H1 (cell line): ENCODE results near the gene SYT14. TPM values are rescaled to one million over a fixed set of nuclear protein-coding genes. Genes with fewer than 3 reads are reported as not detected.

Experiments
- CTCF ChIA-PET: fragments of 300-600 bp; sonication (Branson Sonifier 250); formaldehyde crosslinking; loops from one replicate; lab custom pipeline; 2021; ENCODE audit not compliant: partially characterized antibody; lab: Charles Lee
- POLR2A ChIA-PET: fragments of 300-600 bp; sonication (Branson Sonifier 250); formaldehyde crosslinking; loops from one replicate; lab custom pipeline; 2021; ENCODE audit warnings: inconsistent platforms; ENCODE audit not compliant: partially characterized antibody; lab: Charles Lee
- DNase-seq, 2 experiments: peaks; one replicate each; pipeline versions ENCODE4 v3.0.0 to v3.0.0-alpha.2; 2010 to 2022; ENCODE audit warnings: low spot score in 2 of 2, low read depth in 1 of 2, mixed read lengths in 1 of 2
- FAIRE-seq: peaks from 2 replicates; lab custom pipeline; 2011; peaks lifted over from hg19 to GRCh38; lab: Jason Lieb, UNC
- H2AFZ ChIP-seq: 2 replicates; pipeline ENCODE4 v1.8.1; 2012; ENCODE audit warnings: low read length, inconsistent platforms
- H2AK5ac ChIP-seq: 2 replicates; pipeline ENCODE4 v1.6.1; 2013; ENCODE audit warnings: low read depth, low read length
- H2BK120ac ChIP-seq: replicated peaks from 2 replicates; pipeline ENCODE3; 2013; ENCODE audit warnings: low read depth, low read length, inconsistent platforms
- H2BK12ac ChIP-seq: 2 replicates; pipeline ENCODE4 v1.6.1; 2013; ENCODE audit warnings: low read depth, low read length
- H2BK15ac ChIP-seq: 2 replicates; pipeline ENCODE4 v1.6.1; 2013; ENCODE audit warnings: low read length
- H2BK20ac ChIP-seq: 2 replicates; pipeline ENCODE4 v1.6.1; 2013; ENCODE audit warnings: low read length
- H2BK5ac ChIP-seq: 2 replicates; pipeline ENCODE4 v1.6.1; 2013; ENCODE audit warnings: low read depth, low read length
- H3K14ac ChIP-seq: 2 replicates; pipeline ENCODE4 v1.6.1; 2013; ENCODE audit warnings: inconsistent platforms; ENCODE audit not compliant: insufficient read length
- H3K18ac ChIP-seq: 2 replicates; pipeline ENCODE4 v1.6.1; 2013; ENCODE audit warnings: low read length; ENCODE audit errors: extremely low read depth
- H3K23ac ChIP-seq: 2 replicates; pipeline ENCODE4 v1.6.1; 2013; ENCODE audit warnings: inconsistent platforms; ENCODE audit not compliant: insufficient read length
- H3K23me2 ChIP-seq: 2 replicates; pipeline ENCODE4 v1.6.1; 2013; ENCODE audit warnings: low read depth, low read length
- H3K27ac ChIP-seq: 2 replicates; pipeline ENCODE4 v1.6.1; 2011; ENCODE audit warnings: low read depth, low read length, inconsistent platforms
- H3K27me3 ChIP-seq, 4 experiments: replicated peaks in 1 of 4; 1 replicate in 1 of 4; 2 replicates in 3 of 4; pipeline versions ENCODE4 v1.6.1 to v1.8.1; 2011 to 2013; ENCODE audit warnings: low read length in 3 of 4, mild to moderate bottlenecking in 3 of 4, inconsistent platforms in 2 of 4, mixed read lengths in 2 of 4, moderate library complexity in 1 of 4; ENCODE audit not compliant: control insufficient read depth in 3 of 4, insufficient read depth in 3 of 4; ENCODE audit errors: extremely low read depth in 1 of 4
- H3K36me3 ChIP-seq, 4 experiments: 2 replicates each; pipeline versions ENCODE4 v1.6.1 to v1.8.1; 2011 to 2013; ENCODE audit warnings: mild to moderate bottlenecking in 4 of 4, low read length in 3 of 4, moderate library complexity in 2 of 4, control low read depth in 1 of 4, inconsistent platforms in 1 of 4; ENCODE audit not compliant: insufficient read depth in 4 of 4, control insufficient read depth in 2 of 4
- H3K4ac ChIP-seq: replicated peaks from 2 replicates; pipeline ENCODE3; 2013; ENCODE audit warnings: low read length, low read depth, mixed read lengths, inconsistent platforms; ENCODE audit not compliant: insufficient read length
- H3K4me1 ChIP-seq, 4 experiments: replicated peaks in 1 of 4; 1 replicate in 1 of 4; 2 replicates in 3 of 4; pipeline versions ENCODE4 v1.6.1 to v1.8.1; 2011 to 2013; ENCODE audit warnings: low read length in 3 of 4, inconsistent platforms in 2 of 4, mixed read lengths in 1 of 4; ENCODE audit not compliant: insufficient read depth in 4 of 4, control insufficient read depth in 3 of 4
- H3K4me2 ChIP-seq, 2 experiments: 2 replicates each; pipeline versions ENCODE4 v1.6.1 to v1.8.1; 2011 to 2013; ENCODE audit warnings: low read depth in 2 of 2, low read length in 2 of 2, control low read depth in 1 of 2, inconsistent platforms in 1 of 2, mild to moderate bottlenecking in 1 of 2; ENCODE audit not compliant: insufficient read depth in 1 of 2
- H3K4me3 ChIP-seq, 4 experiments: fragments of 200-600, 300-600 bp in 1 of 4; sonication (generic), shearing (Covaris generic), sonication (Bioruptor Twin) in 1 of 4; 2 replicates each; pipeline versions ENCODE4 v1.5.1 to v1.8.1; 2011 to 2016; ENCODE audit warnings: low read length in 4 of 4, low read depth in 3 of 4, control low read depth in 2 of 4, inconsistent platforms in 2 of 4, mild to moderate bottlenecking in 2 of 4, mixed read lengths in 1 of 4, moderate library complexity in 1 of 4; ENCODE audit not compliant: insufficient read depth in 2 of 4; ENCODE audit errors: extremely low read depth in 1 of 4
- H3K56ac ChIP-seq: replicated peaks from 2 replicates; pipeline ENCODE3; 2013; ENCODE audit warnings: low read depth, mild to moderate bottlenecking, mixed read lengths, low read length, inconsistent platforms; ENCODE audit not compliant: insufficient read length
- H3K79me1 ChIP-seq: 2 replicates; pipeline ENCODE4 v1.6.1; 2013; ENCODE audit warnings: low read depth, low read length, control low read depth
- H3K79me2 ChIP-seq, 2 experiments: 2 replicates each; pipeline versions ENCODE4 v1.6.1 to v1.8.1; 2012 to 2013; ENCODE audit warnings: low read length in 2 of 2, mild to moderate bottlenecking in 2 of 2, inconsistent platforms in 1 of 2; ENCODE audit not compliant: insufficient read depth in 2 of 2, control insufficient read depth in 1 of 2
- H3K9ac ChIP-seq, 4 experiments: replicated peaks in 1 of 4; 1 replicate in 1 of 4; 2 replicates in 3 of 4; pipeline versions ENCODE4 v1.6.1 to v1.8.1; 2011 to 2013; ENCODE audit warnings: low read depth in 3 of 4, low read length in 3 of 4, control low read depth in 2 of 4, mild to moderate bottlenecking in 2 of 4, moderate library complexity in 2 of 4, inconsistent platforms in 1 of 4; ENCODE audit errors: extremely low read depth in 1 of 4
- H3K9me3 ChIP-seq, 2 experiments: 2 replicates each; pipeline versions ENCODE4 v1.6.1 to v1.8.1; 2012 to 2013; ENCODE audit warnings: mild to moderate bottlenecking in 2 of 2, moderate library complexity in 2 of 2, control low read depth in 1 of 2, inconsistent platforms in 1 of 2, low read depth in 1 of 2, low read length in 1 of 2, mixed read lengths in 1 of 2; ENCODE audit not compliant: insufficient read depth in 2 of 2
- H4K20me1 ChIP-seq, 2 experiments: replicated peaks in 1 of 2; 2 replicates each; pipeline versions ENCODE3 to v1.8.1; 2011 to 2013; ENCODE audit warnings: inconsistent platforms in 2 of 2, low read length in 2 of 2, mild to moderate bottlenecking in 1 of 2; ENCODE audit not compliant: insufficient read depth in 2 of 2, control insufficient read depth in 1 of 2
- H4K5ac ChIP-seq: 2 replicates; pipeline ENCODE4 v1.6.1; 2013; ENCODE audit warnings: low read length, low read depth, mixed read lengths, inconsistent platforms; ENCODE audit not compliant: insufficient read length
- H4K8ac ChIP-seq: 2 replicates; pipeline ENCODE4 v1.8.0; 2013; ENCODE audit warnings: mild to moderate bottlenecking, moderate library complexity, low read length, inconsistent platforms; ENCODE audit not compliant: insufficient read depth; ENCODE audit errors: extremely low read depth
- H4K91ac ChIP-seq: replicated peaks from 2 replicates; pipeline ENCODE3; 2013; ENCODE audit warnings: low read length, mixed read lengths, inconsistent platforms; ENCODE audit not compliant: insufficient read length
- BRCA1 ChIP-seq: IDR thresholded peaks from 2 replicates; pipeline ENCODE4 v1.6.1; 2012; ENCODE audit warnings: low read depth, low read length, improper control_type of control experiment
- CBX8 ChIP-seq: fragments of 300-800, 300-1000 bp; sonication (generic); IDR thresholded peaks from 2 replicates; pipeline ENCODE4 v1.7.1; 2016; ENCODE audit warnings: low read depth, low read length, borderline replicate concordance
- CREB1 ChIP-seq: IDR thresholded peaks from 2 replicates; pipeline ENCODE4 v1.6.1; 2012; ENCODE audit warnings: inconsistent platforms
- CTBP2 ChIP-seq: IDR thresholded peaks from 2 replicates; pipeline ENCODE4 v1.7.0; 2011; ENCODE audit warnings: borderline replicate concordance, mild to moderate bottlenecking, moderate library complexity, mixed read lengths, low read length; ENCODE audit not compliant: insufficient read depth, insufficient read length
- EGR1 ChIP-seq: IDR thresholded peaks from 2 replicates; pipeline ENCODE4 v1.6.1; 2011; ENCODE audit warnings: low read depth, low read length, borderline replicate concordance
- JUND ChIP-seq: IDR thresholded peaks from 2 replicates; pipeline ENCODE4 v1.6.1; 2011; ENCODE audit warnings: mild to moderate bottlenecking, improper control_type of control experiment, low read length
- KDM5A ChIP-seq: fragments of 200-600 bp; IDR thresholded peaks from 2 replicates; pipeline ENCODE4 v1.7.1; 2012; ENCODE audit warnings: mild to moderate bottlenecking, low read length, inconsistent platforms, mixed read lengths
- NRF1 ChIP-seq: IDR thresholded peaks from 2 replicates; pipeline ENCODE4 v1.6.1; 2011; ENCODE audit warnings: mild to moderate bottlenecking, low read depth, low read length, improper control_type of control experiment
- RBBP5 ChIP-seq: IDR thresholded peaks from 2 replicates; pipeline ENCODE4 v1.7.1; 2012; ENCODE audit warnings: low read depth, mild to moderate bottlenecking, inconsistent platforms, low read length, moderate library complexity, borderline replicate concordance
- RXRA ChIP-seq: IDR thresholded peaks from 2 replicates; pipeline ENCODE4 v1.6.1; 2011; ENCODE audit warnings: low read depth, mild to moderate bottlenecking, low read length, moderate library complexity; ENCODE audit not compliant: insufficient read depth
- SAP30 ChIP-seq: fragments of 300-600 bp; sonication (generic); IDR thresholded peaks from 2 replicates; pipeline ENCODE4 v1.7.1; 2012; ENCODE audit warnings: low read length, moderate library complexity, mild to moderate bottlenecking, inconsistent platforms; ENCODE audit not compliant: insufficient read depth, insufficient replicate concordance
- SIN3A ChIP-seq, 2 experiments: IDR thresholded peaks in 1 of 2; conservative IDR thresholded peaks in 1 of 2; 2 replicates each; pipeline ENCODE4 v1.6.1; 2011 to 2012; ENCODE audit warnings: low read length in 2 of 2, improper control_type of control experiment in 1 of 2, low read depth in 1 of 2, mild to moderate bottlenecking in 1 of 2
- SUZ12 ChIP-seq: fragments of 200-600 bp; sonication (generic); IDR thresholded peaks from 2 replicates; pipeline ENCODE4 v1.6.1; 2012; ENCODE audit warnings: mild to moderate bottlenecking, inconsistent platforms, low read length, moderate library complexity, mixed read lengths
- TAF7 ChIP-seq: optimal IDR thresholded peaks from 2 replicates; pipeline ENCODE3; 2011; ENCODE audit warnings: low read depth, mild to moderate bottlenecking, inconsistent platforms, low read length, moderate library complexity, borderline replicate concordance
- TEAD4 ChIP-seq: IDR thresholded peaks from 2 replicates; pipeline ENCODE4 v1.6.1; 2012; ENCODE audit warnings: low read depth, low read length, inconsistent platforms, mixed read lengths
- WGBS, 2 experiments: shearing (Covaris generic) in 1 of 2; methylation state at CpG; one replicate each; pipeline versions ENCODE4 v1.1.6 to v1.1.7; 2013 to 2015; ENCODE audit warnings: low lambda C conversion rate in 2 of 2, mixed read lengths in 2 of 2, inconsistent platforms in 1 of 2, low coverage in 1 of 2, missing lambda C conversion rate in 1 of 2; ENCODE audit not compliant: insufficient replicate concordance in 2 of 2, insufficient coverage in 1 of 2, insufficient read length in 1 of 2; ENCODE audit errors: extremely low coverage in 1 of 2, missing lambda C conversion rate in 1 of 2; 5-methylcytosine and 5-hydroxymethylcytosine counted together
- polyA plus RNA-seq, 7 experiments: library from polyadenylated mRNA; depleted of rRNA in 3 of 7; stranded (reverse) in 5 of 7; unstranded in 2 of 7; fragments of >200 nt in 5 of 7; fragments of 200-250 nt in 2 of 7; gene quantifications; 1 replicate in 5 of 7; 2 replicates in 1 of 7; 4 replicates in 1 of 7; pipeline versions ENCODE4 v1.2.1 to v1.2.3, GENCODE V29; 2011 to 2013; ENCODE audit warnings: missing spikeins in 2 of 7, mixed read lengths in 2 of 7
- total RNA-seq: library from RNA; stranded (reverse); fragmentation: NEBNext Ultra II Directional; extraction: Animal tissue kit (Norgen Biotek cat#: 25700); gene quantifications from 2 replicates; pipeline ENCODE4 v1.2.1, GENCODE V29; 2021

Gene SYT14
- total and polyA plus RNA-seq, 2 of the 8 experiments (the other 6 are each of a cell fraction or from before 2014, with no cell fraction given): 2.3 to 18.4 TPM

GRCh38 chr1:210093461-210093860 lies 155.4 kb downstream of the SYT14 start:
- H4K5ac ChIP-seq: no peak overlapping the region
- no peak for FAIRE-seq
- no peaks in the 10 kb centered on the region for H3K23me2 ChIP-seq
- TF ChIP-seq SAP30 (no peak), SIN3A (conservative IDR thresholded peaks at IDR 0.05 in 1 of 2, IDR thresholded peaks at IDR 0.05 in 1 of 2; ENCODE audit: low read depth in 1 of 2, low read length in 2 of 2) (no peak), BRCA1 (no peak), EGR1 (no peak), RBBP5 (no peak), NRF1 (no peak), RXRA (no peak), KDM5A (no peak), CTBP2 (no peak), JUND (no peak), SUZ12 (no peak), CBX8 (no peak), CREB1 (no peak), TEAD4 (no peak), TAF7 (no peak)

More at GRCh38 chr1:210093461-210093860, 155.4 kb downstream of the SYT14 start:
- Histone ChIP-seq H3K36me3 (no peaks in the 10 kb centered on the region; a peak in 1 of 8 replicates), H3K56ac (no peak overlapping the region), H4K91ac (no peak overlapping the region), H2BK120ac (no peak overlapping the region), H2AFZ (no peak overlapping the region), H3K4ac (no peak overlapping the region), H2AK5ac (no peak overlapping the region), H3K14ac (no peak overlapping the region), H4K8ac (no peak overlapping the region), H3K27ac (no peak overlapping the region), H3K4me2 (no peak overlapping the region), H2BK15ac (no peak overlapping the region), H3K9ac (no peak overlapping the region), H3K4me1 (no peaks in the 10 kb centered on the region), H3K18ac (no peak overlapping the region), H2BK12ac (no peak overlapping the region), H4K20me1 (no peaks in the 10 kb centered on the region), H3K4me3 (no peak overlapping the region), H2BK5ac (no peak overlapping the region), H3K23ac (no peak overlapping the region), H3K79me2 (no peaks in the 10 kb centered on the region), H2BK20ac (no peak overlapping the region), H3K79me1 (no peaks in the 10 kb centered on the region), H3K9me3 (peaks cover 0 to 6% of the 10 kb centered on the region in 2 experiments; a peak in 1 of 4 replicates), H3K27me3 (no peaks in the 10 kb centered on the region)
- 91% methylated on average over 3 of the region's 3 CpGs; no CpG with 5 or more reads in 1 of the 2 experiments for WGBS, 2 experiments
- POLR2A ChIA-PET: no interaction called here
- no peak for DNase-seq
- CTCF ChIA-PET: interaction anchor here (0.7 kb wide), 1 partner anchor 323 kb away, joined by 3 read pairs; no protein-coding TSS in a partner anchor
